ENCODE results near the gene PIK3C2G. TPM values are rescaled to one million over a fixed set of nuclear protein-coding genes. Genes with fewer than 3 reads are reported as not detected.

The PIK3C2G gene
- total and polyA plus RNA-seq, 3 donors from 2014 or later, result 0.55 to 1.1 (median 0.62) TPM

DNA sequence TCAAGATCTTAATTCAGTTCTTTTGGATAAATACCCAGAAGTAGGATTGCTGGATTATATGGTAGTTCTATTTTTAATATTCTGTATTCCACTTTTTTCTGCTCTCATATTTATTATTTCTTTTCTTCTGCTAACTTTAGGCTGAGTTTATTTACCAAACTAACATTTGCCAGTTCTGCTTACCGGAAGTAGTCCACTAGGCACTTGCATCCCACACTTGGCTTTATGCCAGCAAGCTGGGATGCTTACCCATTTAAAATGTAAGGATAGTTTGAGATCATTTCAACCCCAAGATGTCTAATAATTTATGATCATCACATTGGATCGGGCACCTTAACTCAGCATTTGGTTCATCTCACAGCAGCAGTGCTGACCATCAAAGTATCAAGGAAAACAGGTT, 96.8 kb downstream of the PIK3C2G start:
- no peaks in the 10 kb centered on the region for H3K9me3 ChIP-seq
- intact Hi-C loops (cut with DNase I; ENCODE audit: low total_unique reads), result no loop called here
- no peak for DNase-seq
- H3K27me3 ChIP-seq, result no peaks in the 10 kb centered on the region
- TF ChIP-seq, protein P1, sequence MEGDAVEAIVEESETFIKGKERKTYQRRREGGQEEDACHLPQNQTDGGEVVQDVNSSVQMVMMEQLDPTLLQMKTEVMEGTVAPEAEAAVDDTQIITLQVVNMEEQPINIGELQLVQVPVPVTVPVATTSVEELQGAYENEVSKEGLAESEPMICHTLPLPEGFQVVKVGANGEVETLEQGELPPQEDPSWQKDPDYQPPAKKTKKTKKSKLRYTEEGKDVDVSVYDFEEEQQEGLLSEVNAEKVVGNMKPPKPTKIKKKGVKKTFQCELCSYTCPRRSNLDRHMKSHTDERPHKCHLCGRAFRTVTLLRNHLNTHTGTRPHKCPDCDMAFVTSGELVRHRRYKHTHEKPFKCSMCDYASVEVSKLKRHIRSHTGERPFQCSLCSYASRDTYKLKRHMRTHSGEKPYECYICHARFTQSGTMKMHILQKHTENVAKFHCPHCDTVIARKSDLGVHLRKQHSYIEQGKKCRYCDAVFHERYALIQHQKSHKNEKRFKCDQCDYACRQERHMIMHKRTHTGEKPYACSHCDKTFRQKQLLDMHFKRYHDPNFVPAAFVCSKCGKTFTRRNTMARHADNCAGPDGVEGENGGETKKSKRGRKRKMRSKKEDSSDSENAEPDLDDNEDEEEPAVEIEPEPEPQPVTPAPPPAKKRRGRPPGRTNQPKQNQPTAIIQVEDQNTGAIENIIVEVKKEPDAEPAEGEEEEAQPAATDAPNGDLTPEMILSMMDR (IDR thresholded peaks at IDR 0.05), result no peak
- no peak for TF ChIP-seq POLR2A (IDR thresholded peaks at IDR 0.05)
- WGBS, 2 donors, result 86 to 91% methylated on average over 2 of the region's 2 CpGs
- no peaks in the 10 kb centered on the region for H3K36me3 ChIP-seq (ENCODE audit: low read depth, missing control alignments)
- H3K4me1 ChIP-seq, result no peaks in the 10 kb centered on the region
- no peak overlapping the region for H3K27ac ChIP-seq
- H3K4me3 ChIP-seq, result no peak overlapping the region

DNA sequence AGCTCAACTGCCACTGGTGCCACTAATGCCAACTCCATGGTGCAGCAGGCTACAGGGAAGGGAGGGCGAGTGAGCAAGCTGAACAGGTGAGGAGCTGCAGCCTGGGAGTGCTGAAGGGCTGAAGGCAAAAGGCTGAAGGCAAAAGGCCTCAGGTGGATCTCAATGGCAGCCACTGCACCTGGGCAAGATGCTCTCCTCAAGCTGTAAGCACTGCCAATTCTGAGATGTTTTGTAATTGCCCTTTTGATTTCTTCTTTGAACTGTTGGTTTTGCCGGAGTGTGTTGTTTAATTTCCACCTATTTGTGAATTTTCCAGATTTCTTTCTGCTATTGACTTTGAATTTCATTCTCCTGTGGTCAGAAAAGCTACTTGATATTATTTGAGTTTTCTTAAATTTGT, 97.6 kb downstream of the PIK3C2G start:
- H3K4me3 ChIP-seq, result no peak overlapping the region
- no peaks in the 10 kb centered on the region for H3K27me3 ChIP-seq
- H3K9me3 ChIP-seq, result no peaks in the 10 kb centered on the region
- 95 to 97% methylated on average over 2 of the region's 2 CpGs for WGBS, 2 donors
- no peak overlapping the region for H3K27ac ChIP-seq
- no peak for DNase-seq
- no peaks in the 10 kb centered on the region for H3K4me1 ChIP-seq
- intact Hi-C loops (cut with DNase I; ENCODE audit: low total_unique reads), result no loop called here
- TF ChIP-seq POLR2A (IDR thresholded peaks at IDR 0.05), result no peak
- TF ChIP-seq, protein P1 (IDR thresholded peaks at IDR 0.05), result no peak
- no peaks in the 10 kb centered on the region for H3K36me3 ChIP-seq (ENCODE audit: low read depth, missing control alignments)

DNA sequence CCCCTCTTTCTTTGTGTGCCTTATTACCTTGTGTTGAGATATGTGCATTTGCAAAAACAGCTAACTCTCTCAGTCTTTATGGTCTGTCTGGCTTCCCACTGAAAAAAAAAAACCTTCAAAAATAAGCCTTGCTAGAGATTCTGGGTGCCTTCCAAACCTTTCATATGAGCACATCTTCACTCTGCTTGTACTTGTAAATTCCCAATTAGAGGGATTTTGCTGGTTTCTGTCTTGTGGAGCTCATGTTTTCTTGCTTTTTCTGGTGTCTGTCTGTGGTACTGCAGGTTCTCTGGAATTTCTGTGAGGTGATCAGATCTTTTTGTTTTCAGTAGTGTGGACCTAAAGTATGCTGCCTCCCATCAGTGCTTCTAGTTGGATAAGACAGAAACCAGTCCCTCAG, 100.1 kb downstream of the PIK3C2G start:
- Histone ChIP-seq H3K36me3 (ENCODE audit: low read depth, missing control alignments) (no peaks in the 10 kb centered on the region), H3K27ac (no peak overlapping the region), H3K4me3 (no peak overlapping the region), H3K27me3 (no peaks in the 10 kb centered on the region), H3K4me1 (no peaks in the 10 kb centered on the region), H3K9me3 (no peaks in the 10 kb centered on the region)
- intact Hi-C loops (cut with DNase I; ENCODE audit: low total_unique reads), result no loop called here
- DNase-seq, result no peak
- TF ChIP-seq POLR2A (IDR thresholded peaks at IDR 0.05), result no peak
- TF ChIP-seq, protein P1 (IDR thresholded peaks at IDR 0.05), result no peak

DNA sequence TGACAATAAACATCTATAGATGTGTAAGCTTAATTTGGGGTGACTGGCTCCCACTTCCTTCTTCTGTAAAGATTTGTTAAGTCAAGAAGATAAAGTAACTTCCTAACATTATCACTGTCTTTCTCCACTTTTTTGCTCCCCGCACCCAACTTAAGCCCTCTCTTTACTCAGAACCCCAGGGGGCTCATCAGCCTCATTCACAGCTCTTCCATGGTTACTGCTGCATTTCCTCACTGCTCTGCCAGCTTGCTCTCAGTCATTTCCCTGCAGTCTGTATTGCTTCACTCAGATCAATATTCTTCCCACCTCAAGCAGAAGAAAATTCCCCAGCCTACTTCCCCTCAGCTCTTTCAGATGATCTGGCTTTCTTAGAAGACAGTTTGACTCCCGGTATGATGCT, 102.0 kb downstream of the PIK3C2G start:
- H3K4me1 ChIP-seq, result no peaks in the 10 kb centered on the region
- intact Hi-C loops (cut with DNase I; ENCODE audit: low total_unique reads), result no loop called here
- 86 to 93% methylated on average over 2 of the region's 2 CpGs for WGBS, 2 donors
- no peak for DNase-seq
- no peak overlapping the region for H3K27ac ChIP-seq
- H3K27me3 ChIP-seq, result no peaks in the 10 kb centered on the region
- TF ChIP-seq POLR2A (IDR thresholded peaks at IDR 0.05), result no peak
- TF ChIP-seq, protein P1 (IDR thresholded peaks at IDR 0.05), result no peak
- no peaks in the 10 kb centered on the region for H3K9me3 ChIP-seq
- H3K36me3 ChIP-seq (ENCODE audit: low read depth, missing control alignments), result no peaks in the 10 kb centered on the region
- H3K4me3 ChIP-seq, result no peak overlapping the region

DNA sequence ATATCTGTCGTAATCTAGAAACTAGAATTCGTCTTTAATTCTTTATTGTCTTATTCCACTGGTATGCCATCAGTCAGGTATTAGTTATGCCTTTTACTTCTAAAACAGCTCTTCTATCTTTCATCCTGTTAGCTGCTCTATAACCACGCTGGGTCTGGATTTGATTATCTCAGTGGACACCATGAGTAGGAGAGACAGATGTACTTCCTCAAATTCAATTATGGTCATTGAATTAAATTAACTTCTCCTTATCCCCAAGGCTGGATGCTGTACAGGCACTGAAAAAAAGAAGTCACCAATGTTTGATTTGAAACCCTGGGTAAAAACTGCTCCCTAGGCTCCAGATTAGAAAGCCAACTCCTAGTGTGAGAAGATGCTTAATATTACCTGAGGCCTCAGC, 107.3 kb downstream of the PIK3C2G start:
- H3K36me3 ChIP-seq (ENCODE audit: low read depth, missing control alignments), result no peaks in the 10 kb centered on the region
- intact Hi-C loops (cut with DNase I; ENCODE audit: low total_unique reads), result no loop called here
- WGBS, 2 donors, result 90 to 92% methylated on average over 3 of the region's 3 CpGs
- H3K27ac ChIP-seq, result no peak overlapping the region
- H3K4me1 ChIP-seq, result no peaks in the 10 kb centered on the region
- TF ChIP-seq POLR2A (IDR thresholded peaks at IDR 0.05), result no peak
- TF ChIP-seq, protein P1 (IDR thresholded peaks at IDR 0.05), result no peak
- no peak for DNase-seq
- no peaks in the 10 kb centered on the region for H3K9me3 ChIP-seq
- no peak overlapping the region for H3K4me3 ChIP-seq
- no peaks in the 10 kb centered on the region for H3K27me3 ChIP-seq

Data from testis (tissue), 3 donors.